HG03060 (cell line): ENCODE results near the gene ZNF682.
"Not testable (repeated sequence)": the region's sequence is repeated elsewhere in the genome, so short reads cannot be mapped to it uniquely, and the experiment has no call there.

Experiments
- ATAC-seq: cut with Tn5 transposase; IDR thresholded peaks from one replicate; pipeline ENCODE4 v1.9.1; 2021; ENCODE audit warnings: low read depth, moderate number of reproducible peaks; ENCODE audit not compliant: unreplicated experiment

The ZNF682 gene

DNA sequence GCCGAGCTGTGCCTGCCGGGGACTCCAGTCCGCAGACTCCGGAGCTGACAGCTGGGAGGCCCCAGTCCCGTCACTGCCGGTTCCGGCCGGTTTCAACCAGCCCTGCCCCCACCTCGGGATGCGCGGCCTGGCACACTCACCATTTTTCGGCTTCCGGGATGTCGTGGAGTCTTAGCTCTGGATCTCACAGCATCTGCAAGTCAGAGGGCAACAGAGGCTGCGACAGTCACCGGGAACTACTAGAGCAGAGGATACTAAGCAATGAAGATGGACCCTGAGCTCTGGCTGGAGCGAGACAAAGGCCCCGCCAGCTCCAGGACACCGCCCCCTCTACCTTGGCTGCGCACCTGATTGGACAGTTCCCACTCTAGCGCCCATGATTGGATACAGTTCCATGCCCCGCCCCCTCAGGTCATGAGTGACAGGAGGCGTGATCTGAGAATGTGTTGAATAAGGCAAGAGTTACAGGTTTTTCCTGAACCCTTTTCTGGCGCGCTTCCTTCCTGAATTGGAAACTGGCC lies at the start of gene ZNF682:
ZNF682 (minus strand) TSS at position 303 of the 521 bp plus-strand sequence; CDS start at position 143, 160 bp downstream.
- peak; percentile 92 for ATAC-seq

DNA sequence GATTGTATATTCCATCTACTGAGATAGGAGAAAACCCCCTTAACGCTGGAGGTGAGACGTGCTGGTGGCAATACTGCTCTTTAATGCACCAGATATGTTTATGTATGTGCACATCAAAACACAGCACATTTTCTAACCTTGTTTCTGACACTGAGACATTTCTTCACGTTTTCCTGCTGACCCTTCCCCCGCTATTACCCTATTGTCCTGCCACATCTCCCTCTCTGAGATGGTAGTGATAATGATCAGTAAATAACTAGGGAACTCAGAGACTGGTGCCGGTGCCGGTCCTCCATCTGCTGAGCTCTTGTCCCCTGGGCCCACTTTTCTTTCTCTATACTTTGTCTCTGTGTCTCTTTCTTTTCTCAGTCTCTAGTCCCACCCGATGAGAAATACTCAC lies 43.6 kb upstream of the ZNF682 start:
- ATAC-seq = not testable (repeated sequence)

DNA sequence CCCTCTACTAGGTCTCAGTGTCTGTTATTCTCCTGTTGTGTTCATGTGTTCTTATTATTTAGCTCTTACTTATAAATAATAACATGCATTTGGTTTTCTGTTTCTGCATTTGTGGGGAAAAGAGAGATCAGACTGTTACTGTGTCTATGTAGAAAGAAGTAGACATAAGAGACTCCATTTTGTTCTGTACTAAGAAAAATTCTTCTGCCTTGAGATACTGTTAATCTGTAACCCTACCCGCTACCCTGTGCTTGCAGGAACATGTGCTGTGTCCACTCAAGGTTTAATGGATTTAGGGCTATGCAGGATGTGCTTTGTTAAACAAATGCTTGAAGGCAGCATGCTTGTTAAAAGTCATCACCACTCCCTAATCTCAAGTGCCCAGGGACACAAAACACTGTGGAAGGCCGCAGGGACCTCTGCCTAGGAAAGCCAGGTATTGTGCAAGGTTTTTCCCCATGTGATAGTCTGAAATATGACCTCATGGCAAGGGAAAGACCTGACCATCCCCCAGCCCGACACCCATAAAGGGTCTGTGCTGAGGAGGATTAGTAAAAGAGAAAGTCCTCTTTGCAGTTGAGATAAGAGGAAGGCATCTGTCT lies 43.0 kb upstream of the ZNF682 start:
- ATAC-seq = not testable (repeated sequence)

DNA sequence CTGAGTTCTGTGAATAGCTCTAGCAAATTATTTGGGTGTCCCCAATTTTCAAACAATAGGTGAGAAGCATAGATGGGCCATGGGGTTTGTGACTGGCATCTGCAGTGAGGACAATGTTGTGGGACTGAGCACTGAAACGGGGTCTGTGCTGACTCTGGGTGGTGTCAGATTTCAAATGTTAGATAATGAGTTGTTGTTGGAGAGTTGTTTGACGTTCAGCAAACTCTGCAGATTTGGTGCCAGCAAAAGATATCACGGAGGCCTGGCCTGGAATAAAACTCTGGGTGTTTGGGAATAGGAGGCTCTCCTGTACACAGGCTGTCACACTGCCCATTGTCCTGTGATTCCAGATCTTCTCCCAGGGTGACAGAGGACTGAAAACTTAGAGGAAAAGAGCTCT lies 41.4 kb upstream of the ZNF682 start:
- ATAC-seq = no peak

DNA sequence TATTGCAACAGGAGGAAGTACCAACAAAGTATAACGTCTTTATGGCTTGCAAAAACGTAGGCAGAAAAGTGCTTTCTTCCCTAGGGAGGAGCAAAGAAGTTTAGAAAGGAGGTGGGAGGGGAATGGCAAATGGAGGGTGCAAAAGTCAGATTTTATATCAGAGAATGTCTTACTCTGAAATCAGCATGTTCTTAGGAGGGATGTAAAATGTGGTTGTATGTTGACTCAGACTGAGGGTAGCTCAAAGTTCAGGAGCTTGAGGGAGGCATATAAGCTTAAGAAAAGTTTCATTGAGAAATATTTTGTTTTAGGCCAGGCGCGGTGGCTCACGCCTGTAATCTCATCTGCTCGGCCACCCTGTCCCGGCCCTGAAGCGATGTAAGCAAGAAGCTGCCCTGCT lies 40.2 kb upstream of the ZNF682 start:
- no peak for ATAC-seq

DNA sequence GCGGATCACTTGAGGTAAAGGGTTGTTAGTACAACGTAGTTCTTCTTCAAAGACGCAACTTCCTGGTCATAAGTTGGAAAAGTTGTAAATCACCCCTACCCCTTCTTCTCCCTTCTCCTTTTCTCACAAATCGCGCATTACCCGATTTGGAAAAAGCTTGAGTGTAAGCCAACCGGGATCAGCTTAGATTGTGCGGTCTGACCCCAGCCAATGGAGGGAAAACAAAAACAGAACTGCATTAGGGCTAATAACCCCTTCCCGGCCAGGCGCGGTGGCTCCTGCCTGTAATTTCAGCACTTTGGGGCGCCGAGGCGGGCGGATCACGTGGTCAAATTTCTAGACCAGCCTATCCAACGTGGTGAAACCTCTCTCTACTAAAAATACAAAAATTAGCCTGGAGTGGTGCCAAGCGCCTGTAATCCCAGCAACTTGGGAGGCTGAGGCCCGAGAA lies 39.3 kb upstream of the ZNF682 start:
- no peak for ATAC-seq

DNA sequence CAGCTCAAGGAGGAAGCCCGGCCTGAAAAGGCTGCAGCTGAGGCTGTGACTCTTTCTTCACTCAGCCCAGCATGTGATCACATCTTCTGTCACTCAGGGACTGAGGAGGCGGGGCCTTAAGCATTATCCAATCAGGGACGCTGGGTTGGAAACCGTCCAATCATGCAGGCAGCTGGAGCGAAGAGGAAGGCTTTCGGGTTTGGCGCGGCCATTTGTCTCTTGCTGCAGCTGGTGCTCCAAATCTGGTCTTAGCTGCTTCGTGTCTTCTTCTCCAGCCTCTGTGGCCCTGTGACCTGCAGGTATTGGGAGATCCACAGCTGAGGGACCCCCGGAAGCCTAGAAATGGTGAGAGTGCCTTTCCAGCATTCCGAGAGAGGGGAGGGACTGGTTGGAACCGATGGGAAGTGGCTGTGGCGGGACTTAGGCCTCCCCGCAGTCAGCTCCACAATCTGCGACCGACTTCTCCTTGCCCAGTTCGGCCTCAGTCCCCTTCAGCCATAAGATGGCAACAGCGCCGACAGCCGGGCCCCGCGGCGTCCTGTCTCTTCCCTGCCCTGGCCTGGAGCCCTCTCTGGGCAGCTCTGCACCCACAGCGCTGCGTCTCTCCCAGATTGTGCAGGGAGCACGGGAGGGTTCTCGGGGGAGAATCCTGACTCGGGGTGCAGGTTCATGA lies 38.6 kb upstream of the ZNF682 start, which contains the start of gene ZNF90:
ZNF90 (plus strand) TSS at position 210 of the 673 bp plus-strand sequence; CDS start at position 343, 133 bp downstream.
- peak; percentile 85 for ATAC-seq

DNA sequence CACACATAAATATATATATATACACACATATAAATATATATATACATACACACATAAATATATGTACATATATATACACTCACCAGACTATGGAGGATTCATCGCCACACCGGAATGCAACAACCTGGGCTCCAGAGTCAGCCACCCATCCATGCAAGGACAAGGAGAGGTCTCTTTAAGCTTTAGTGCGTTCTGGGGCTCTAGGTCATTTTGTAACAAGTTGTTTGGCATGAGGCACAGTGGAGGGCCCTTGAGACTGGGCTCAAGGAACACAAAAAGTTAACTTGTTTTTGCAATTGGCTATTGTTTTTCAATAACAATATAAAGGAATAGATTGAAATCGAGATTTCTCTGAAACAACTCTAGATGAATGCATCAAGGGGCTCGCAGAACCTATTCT lies 33.6 kb upstream of the ZNF682 start:
- ATAC-seq = no peak

DNA sequence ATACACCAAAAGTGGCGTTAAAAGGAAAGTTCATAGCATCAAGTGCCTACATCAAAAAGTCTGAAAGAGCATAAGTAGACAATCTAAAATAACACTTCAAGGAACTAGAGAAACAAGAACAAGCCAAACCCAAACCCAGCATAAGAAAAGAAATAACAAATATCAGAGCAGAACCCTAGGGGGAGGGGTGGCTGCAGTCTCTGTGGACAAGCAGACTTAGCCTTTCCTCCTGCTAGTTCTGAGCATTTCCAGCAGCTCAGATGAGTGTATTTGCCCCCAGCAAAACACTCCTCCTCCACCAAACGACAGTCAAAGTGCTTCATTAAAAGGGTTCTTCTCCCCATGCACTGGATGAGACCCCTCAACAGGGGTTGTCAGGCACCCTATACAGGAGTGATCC lies 31.4 kb upstream of the ZNF682 start:
- no peak for ATAC-seq

DNA sequence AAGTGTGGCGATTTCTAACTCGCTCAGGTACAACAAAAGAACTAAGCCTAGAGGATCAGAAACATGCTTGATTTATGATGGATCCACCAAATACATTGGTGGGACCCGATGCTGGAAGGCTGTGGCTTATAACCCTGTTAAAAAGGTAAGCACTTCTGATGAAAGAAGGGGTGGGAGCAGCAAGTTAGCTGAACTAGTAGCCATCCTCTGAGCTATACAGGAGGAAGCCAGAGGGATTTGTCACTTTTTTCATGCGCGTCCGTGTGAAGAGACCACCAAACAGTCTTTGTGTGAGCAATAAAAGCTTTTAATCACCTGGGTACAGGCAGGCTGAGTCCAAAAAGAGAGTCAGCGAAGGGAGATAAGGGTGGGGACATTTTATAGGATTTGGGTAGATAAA lies 29.3 kb upstream of the ZNF682 start:
- ATAC-seq = not testable (repeated sequence)

DNA sequence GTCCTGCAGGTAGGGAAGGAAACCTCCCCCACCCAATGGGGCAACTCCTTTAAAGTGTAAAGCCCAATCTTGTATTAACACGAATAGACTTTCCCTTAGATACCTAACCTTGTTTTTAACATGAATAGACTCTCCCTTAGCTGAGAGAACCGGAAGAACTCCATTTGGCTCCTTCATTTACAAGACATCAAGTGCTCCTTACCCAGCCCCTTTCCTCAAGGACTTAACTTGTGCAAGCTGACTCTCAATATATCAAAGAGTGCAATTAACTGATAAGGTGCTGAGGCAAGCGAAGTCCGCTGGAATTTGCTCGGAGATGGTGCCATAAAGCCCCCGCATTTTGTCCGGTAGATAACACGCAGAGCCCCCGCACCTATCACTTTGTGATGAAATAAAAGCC lies 28.6 kb upstream of the ZNF682 start:
- ATAC-seq = no peak

DNA sequence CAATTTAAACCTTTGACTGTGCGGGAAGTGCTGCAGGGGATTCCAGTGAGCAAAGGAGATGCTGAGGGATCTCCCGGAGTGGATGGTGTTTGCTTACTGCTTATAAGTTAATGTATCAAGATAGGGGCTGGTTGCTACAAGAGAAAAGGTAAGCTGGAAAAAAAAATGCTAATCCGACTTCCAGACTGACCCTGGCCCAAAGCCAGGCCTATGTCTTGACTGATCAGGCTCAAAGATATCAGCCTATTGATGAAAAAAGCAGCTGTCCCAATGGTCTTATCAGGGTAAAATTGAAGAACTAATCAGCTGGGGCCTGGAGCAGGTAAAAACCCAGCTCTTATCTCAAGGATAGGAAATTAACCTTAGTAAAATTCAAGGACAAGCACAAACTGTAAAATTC lies 27.6 kb upstream of the ZNF682 start:
- ATAC-seq = no peak

DNA sequence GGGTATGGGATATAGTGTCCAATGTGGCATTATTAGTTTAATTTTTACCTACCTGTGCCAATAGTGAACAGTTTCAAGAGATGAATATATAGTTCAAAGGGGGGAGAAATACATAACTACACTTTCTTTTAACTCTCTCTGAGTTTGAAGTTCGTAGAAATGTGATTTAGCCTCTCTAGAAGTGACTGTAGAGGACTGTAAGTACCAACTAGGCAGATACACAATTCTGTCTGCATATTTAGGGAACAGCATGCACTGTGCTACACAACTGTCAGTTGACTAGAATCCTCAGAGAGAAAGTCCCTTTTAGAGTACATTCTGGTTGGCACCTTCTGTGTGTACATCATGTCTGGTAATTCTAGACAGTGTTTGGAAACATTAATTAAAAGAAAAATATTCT lies 21.0 kb upstream of the ZNF682 start:
- no peak for ATAC-seq

DNA sequence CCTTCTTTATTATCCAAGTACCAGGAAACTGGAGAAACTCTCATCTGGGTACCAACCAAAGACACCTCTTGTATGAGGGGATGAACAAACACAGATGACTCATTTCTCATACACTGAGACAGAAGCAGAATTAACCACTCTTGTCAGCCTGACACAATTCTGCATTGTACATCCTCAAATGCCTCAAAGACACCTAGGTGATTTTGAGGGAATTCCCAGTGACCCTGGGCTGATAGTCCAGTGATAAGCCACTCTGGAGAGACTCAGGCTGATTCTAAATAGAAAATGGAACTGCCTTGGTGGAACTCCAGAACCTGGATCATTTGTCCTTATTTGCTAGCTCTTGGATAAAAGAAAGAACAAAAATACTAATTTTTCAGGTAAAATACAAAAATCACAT lies 19.4 kb upstream of the ZNF682 start:
- not testable (repeated sequence) for ATAC-seq

DNA sequence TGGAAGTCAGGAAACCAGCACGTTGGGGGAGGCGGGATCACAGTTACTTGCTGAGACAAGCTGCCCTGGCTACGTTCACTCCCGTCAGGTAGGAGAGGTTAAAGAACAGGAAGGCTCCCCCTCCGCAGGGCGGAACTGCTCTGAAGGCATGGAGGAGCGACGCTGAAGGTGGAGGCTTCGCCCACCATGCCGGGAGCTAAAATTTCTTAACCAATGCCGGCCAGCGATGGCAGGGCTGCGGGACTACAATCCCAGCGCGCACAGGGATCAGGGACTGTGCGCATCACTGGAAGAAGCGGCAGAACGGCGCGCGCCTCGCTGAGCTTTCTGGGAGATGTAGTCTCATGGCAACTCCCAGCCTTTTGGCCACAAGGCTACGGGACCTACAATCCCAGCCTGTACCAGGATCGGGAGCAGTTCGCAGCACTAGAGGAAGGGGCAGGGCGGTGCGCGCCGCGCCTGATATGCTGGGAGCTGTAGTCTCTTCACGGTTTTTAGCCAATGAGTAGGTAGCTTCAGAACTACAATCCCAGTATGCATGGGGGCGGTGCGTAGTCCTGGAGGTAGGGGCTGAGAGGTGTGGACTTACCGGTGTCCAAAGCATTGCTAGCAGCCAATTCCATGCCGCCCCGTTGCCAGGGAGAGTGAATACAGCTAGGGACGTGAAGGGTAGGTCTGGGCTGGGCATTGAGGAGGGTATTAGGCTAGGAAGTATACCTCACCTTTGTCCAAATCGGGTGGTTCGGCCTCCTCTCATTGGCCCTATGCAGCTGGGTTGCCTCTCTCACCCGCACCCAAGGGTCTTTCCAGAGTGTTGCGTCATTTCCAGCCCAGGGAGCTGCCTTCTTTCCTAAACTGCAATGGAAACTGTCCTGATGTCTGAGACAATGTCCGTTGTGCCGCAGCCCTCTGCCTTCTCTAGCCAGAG lies 12.8 kb upstream of the ZNF682 start:
- peak; percentile 73 for ATAC-seq

DNA sequence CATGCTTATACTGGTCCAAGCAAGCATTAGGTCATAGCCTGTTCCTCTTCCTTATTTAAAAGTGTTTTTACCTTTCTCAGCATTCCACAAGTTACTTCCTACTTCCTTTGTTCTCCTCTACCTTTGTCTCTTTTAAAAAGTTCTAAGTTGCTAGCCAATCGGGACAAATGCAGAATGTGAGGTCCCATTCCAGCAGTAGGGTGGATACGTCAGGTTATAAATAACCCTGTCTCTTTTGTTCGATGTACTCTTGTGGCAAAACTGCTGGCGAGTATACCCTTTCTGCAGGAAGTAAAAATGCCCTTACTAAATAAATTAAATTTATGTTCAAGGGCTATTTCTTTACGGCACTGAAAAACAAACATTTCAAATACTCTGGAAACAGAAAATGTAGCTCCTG lies 6.4 kb upstream of the ZNF682 start:
- not testable (repeated sequence) for ATAC-seq

DNA sequence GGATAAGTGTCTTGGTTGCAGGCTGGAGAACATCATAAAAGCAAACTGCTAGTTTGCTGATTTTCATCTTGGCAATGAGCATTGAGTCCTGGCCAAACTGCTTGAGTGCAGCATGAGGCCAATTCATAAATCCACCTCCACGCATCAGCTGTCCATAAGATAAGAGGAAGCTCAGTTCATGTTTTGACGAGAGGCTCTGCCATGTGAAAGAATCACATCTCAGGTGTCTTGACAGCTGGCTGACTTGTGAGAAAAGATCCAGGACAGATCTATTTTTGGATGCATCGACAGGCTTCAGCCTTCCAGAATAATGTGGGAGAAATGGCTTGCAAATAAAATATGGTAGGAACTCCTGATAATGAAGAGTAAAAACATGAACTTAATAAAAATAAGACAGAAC lies 5.4 kb upstream of the ZNF682 start:
- no peak for ATAC-seq

DNA sequence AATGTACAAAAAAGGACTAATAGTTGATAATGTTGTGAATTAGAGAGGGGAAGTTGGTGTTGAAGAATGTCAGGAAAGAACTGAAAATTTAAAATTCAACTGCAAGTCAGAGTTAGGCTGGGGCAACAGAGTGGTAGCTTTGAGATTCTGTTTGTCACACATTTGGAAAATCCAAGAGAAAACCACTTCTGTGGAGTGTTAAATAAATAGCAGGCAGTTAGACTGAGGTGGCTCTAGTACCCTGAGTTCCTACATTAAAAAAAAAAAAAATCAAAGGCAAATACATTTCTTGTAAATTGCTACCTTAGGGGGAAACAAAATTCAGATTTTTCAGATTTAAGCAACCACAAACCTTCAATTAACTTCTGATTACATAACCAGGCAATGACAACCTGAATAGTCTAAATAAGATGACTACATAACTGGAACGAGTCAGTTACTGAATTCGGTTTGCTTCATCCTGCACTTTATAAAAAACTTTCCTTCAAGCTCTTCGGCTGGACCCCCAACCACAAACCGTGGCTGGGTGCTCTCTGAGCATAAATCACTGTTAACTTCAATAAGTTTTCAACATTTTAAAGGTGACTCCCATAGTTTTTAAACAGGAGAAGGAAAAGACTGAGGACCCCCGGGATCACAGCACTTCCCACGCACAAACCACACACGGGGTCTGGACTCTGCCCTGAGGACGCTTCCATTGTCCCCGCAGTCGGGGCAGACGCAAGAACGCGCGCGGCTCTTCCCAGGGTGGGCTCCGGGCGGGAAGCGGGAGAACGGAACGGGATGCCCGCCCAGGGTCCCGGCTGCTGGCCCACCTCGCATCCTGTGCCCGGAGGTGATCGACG lies 725 bp downstream of the ZNF682 start:
- no peak for ATAC-seq

DNA sequence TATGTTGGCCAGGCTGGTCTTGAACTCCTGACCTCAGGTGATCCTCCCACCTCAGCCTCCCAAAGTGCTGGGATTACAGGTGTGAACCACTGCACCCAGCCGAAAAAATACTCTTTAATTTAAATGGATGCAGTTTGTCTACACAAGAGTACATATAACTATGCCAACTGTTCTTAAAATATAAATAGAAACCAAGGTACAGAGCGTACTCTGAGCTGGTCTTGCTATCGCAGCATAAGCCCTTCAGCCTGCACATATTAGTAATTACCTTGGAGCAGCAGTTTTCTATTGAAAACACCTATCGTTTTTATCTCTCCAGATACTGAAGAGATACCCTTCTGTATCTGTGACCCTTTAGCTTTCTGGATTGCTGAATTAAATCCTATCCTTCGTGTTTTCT lies 3.4 kb downstream of the ZNF682 start:
- ATAC-seq = no peak

DNA sequence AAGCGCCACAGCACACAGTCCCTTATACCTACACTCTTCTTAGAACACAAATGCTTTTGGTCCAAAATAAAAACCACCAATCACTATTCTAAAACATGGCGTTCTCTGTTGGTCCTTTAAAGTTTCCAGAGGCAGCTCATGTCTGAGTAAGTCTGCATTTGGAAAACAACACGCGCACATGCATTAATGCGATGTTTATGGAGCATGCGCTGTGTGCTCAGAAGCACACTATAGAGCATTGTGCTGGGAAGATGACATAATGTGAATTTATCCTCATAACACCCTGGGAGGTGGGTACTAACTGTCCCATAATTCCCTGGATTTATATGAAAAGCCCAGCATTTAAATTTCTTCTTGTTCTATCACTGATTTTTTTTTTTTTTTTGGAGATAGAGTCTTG lies 10.7 kb downstream of the ZNF682 start:
- ATAC-seq = no peak
